Ishikawa (cell line): ENCODE measurements around the gene TUBAL3.

ENCODE experiments used
- CEBPB ChIP-seq: IDR thresholded peaks from 2 replicates; pipeline ENCODE4 v1.6.1; 2012
- CREB1 ChIP-seq: IDR thresholded peaks from 2 replicates; pipeline ENCODE4 v1.6.1; 2012; ENCODE audit warnings: low read depth
- EGR1 ChIP-seq: IDR thresholded peaks from 2 replicates; pipeline ENCODE4 v1.6.1; 2012
- EP300 ChIP-seq: IDR thresholded peaks from 2 replicates; pipeline ENCODE4 v1.6.1; 2012; ENCODE audit warnings: borderline replicate concordance
- FOXM1 ChIP-seq: IDR thresholded peaks from 2 replicates; pipeline ENCODE4 v1.6.1; 2012; ENCODE audit warnings: low read depth, borderline replicate concordance
- NFIC ChIP-seq: IDR thresholded peaks from 2 replicates; pipeline ENCODE4 v1.6.1; 2012
- RAD21 ChIP-seq: IDR thresholded peaks from 2 replicates; pipeline ENCODE4 v1.6.1; 2012; ENCODE audit warnings: low read depth
- TAF1 ChIP-seq: IDR thresholded peaks from 2 replicates; pipeline ENCODE4 v1.6.1; 2012; ENCODE audit warnings: low read depth, mild to moderate bottlenecking
- TCF12 ChIP-seq: IDR thresholded peaks from 2 replicates; pipeline ENCODE4 v1.6.1; 2012; ENCODE audit warnings: low read depth
- TEAD4 ChIP-seq: IDR thresholded peaks from 2 replicates; pipeline ENCODE4 v1.6.1; 2012
- YY1 ChIP-seq: IDR thresholded peaks from 2 replicates; pipeline ENCODE4 v1.6.1; 2012; ENCODE audit warnings: low read depth
- ZBTB7A ChIP-seq: IDR thresholded peaks from 2 replicates; pipeline ENCODE4 v1.6.1; 2012; ENCODE audit warnings: low read depth
- TF ChIP-seq, protein P1 (sequence below): IDR thresholded peaks from 2 replicates; pipeline ENCODE4 v1.6.1; 2012
- TF ChIP-seq, protein P2 (sequence below): IDR thresholded peaks from 2 replicates; pipeline ENCODE4 v1.6.1; 2012
- TF ChIP-seq, protein P3 (sequence below): IDR thresholded peaks from 2 replicates; pipeline ENCODE4 v1.6.1; 2012; ENCODE audit warnings: low read depth, mild to moderate bottlenecking

The TUBAL3 gene

DNA sequence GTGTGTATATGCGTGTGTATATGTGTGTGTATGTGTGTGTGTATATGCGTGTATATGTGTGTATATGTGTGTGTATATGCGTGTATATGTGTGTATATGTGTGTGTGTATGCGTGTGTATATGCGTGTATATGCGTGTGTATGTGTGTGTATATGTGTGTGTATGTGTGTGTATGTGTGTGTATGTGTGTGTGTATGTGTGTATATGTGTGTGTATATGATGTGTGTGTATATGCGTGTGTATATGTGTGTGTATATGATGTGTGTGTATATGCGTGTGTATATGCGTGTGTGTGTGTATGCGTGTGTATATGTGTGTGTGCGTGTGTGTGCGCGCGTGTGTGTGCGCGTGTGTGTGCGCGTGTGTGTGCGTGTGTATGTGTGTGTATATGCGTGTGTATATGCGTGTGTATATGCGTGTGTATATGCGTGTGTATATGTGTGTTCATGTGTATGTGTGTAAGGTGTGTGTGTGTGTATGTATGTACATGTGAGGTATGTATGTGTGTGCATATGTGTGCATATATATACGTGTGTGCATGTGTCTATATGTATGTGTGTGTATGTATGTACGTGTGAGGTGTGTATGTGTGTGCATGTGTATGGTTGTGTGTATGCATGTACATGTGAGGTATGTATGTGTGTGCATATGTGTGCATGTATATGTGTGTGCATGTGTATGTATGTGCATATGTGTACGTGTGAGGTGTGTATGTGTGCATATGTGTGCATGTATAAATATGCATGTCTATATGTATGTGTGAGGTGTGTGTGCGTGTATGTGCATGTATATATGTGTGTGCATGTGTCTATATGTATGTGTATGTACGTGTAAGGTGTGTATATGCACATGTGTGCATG lies 33.9 kb downstream of the TUBAL3 start:
- TF ChIP-seq CEBPB (no peak), TCF12 (no peak), ZBTB7A (no peak), EGR1 (no peak), NFIC (no peak), TAF1 (no peak), CREB1 (no peak), EP300 (no peak), RAD21 (no peak), FOXM1 (no peak), TEAD4 (no peak)
- TF ChIP-seq, protein P1, sequence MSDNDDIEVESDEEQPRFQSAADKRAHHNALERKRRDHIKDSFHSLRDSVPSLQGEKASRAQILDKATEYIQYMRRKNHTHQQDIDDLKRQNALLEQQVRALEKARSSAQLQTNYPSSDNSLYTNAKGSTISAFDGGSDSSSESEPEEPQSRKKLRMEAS = no peak
- TF ChIP-seq, protein P2, sequence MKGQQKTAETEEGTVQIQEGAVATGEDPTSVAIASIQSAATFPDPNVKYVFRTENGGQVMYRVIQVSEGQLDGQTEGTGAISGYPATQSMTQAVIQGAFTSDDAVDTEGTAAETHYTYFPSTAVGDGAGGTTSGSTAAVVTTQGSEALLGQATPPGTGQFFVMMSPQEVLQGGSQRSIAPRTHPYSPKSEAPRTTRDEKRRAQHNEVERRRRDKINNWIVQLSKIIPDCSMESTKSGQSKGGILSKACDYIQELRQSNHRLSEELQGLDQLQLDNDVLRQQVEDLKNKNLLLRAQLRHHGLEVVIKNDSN = no peak

DNA sequence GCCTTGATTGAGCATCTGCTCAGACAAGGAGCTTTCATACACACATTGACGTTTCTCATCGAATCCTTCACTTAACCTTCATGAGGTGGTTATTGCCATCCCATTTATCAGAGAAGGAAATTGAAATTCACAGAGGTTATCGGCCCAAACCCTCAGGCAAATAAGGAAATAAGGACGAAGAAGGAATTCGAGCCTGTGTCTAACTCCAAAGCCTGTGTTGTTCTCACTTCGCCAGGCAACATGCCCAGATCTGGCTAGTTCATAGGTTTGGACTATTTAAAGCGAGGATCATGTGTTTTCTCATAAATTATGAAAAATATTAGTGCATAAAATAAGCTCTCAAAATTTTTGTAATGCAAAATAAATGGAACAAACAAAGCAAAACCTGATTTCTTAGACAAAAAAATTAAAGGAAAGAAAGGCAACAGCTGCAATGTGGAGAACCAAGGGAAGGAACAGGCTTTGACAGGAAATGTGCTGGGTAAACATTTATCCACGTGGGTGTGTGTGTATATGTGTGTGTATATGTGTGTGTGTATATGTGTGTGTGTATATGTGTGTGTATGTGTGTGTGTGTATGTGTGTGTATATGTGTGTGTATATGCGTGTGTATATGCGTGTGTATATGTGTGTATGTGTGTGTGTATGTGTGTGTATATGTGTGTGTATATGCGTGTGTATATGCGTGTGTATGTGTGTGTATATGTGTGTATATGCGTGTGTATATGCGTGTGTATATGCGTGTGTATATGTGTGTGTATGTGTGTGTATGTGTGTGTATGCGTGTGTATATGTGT lies 35.1 kb downstream of the TUBAL3 start:
- TF ChIP-seq, protein P2 = no peak
- TF ChIP-seq, protein P1 = no peak

DNA sequence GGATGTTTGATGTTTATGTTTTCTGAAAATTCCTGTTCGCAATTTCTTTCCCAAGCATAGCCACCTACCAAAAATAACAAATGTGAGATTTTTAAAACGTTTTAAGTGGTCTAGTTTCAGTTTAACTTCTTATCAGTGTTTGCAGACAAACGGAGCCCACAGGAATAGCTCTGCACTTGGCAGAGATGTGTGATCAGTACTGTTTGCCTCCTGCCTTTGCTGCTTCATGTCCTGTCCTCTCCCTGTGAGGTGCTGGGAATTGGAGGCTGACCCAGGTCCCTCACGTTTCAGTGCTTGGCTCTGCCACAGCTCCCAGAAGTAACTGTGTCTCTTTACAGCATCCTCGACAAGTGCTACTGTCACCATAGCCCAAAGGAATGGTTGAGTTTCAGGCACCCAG lies 38.7 kb downstream of the TUBAL3 start:
- TF ChIP-seq TEAD4 (no peak), NFIC (no peak), TCF12 (no peak), FOXM1 (no peak), TAF1 (no peak), EGR1 (no peak), CREB1 (no peak), CEBPB (no peak), EP300 (no peak), YY1 (no peak), RAD21 (no peak), ZBTB7A (no peak)
- TF ChIP-seq, protein P2 = no peak
- TF ChIP-seq, protein P1 = no peak
- TF ChIP-seq, protein P3, sequence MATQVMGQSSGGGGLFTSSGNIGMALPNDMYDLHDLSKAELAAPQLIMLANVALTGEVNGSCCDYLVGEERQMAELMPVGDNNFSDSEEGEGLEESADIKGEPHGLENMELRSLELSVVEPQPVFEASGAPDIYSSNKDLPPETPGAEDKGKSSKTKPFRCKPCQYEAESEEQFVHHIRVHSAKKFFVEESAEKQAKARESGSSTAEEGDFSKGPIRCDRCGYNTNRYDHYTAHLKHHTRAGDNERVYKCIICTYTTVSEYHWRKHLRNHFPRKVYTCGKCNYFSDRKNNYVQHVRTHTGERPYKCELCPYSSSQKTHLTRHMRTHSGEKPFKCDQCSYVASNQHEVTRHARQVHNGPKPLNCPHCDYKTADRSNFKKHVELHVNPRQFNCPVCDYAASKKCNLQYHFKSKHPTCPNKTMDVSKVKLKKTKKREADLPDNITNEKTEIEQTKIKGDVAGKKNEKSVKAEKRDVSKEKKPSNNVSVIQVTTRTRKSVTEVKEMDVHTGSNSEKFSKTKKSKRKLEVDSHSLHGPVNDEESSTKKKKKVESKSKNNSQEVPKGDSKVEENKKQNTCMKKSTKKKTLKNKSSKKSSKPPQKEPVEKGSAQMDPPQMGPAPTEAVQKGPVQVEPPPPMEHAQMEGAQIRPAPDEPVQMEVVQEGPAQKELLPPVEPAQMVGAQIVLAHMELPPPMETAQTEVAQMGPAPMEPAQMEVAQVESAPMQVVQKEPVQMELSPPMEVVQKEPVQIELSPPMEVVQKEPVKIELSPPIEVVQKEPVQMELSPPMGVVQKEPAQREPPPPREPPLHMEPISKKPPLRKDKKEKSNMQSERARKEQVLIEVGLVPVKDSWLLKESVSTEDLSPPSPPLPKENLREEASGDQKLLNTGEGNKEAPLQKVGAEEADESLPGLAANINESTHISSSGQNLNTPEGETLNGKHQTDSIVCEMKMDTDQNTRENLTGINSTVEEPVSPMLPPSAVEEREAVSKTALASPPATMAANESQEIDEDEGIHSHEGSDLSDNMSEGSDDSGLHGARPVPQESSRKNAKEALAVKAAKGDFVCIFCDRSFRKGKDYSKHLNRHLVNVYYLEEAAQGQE = no peak

DNA sequence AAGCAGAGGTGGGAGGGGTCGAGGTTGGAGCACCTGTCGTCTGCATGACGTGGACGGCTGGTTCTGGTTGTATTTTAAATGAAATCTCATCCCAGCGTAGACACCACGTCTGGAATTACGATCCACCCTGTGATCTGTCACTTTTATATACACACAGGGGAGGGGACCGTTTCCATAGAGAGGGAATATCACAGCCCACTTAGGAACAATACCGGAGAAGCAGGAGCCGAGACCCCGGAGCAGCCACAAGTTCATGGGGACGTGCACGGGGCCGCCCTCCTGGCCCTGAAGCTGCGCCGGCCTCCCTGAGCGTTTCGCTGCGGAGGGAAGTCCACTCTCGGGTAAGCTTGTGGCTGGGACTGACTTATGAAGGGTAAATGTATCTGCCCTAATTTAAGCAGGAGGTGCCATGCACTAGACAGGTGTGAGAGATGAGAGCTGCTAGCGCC lies 39.7 kb downstream of the TUBAL3 start, which contains the start of gene UCN3:
Gene UCN3 (plus strand): TSS at position 77 of the 449 bp plus-strand sequence. CDS start 8,755 bp downstream, outside the sequence.
- no peak for TF ChIP-seq YY1
- TF ChIP-seq, protein P2 = no peak
- TF ChIP-seq, protein P1 = no peak
- no peak for TF ChIP-seq CREB1
- TF ChIP-seq CEBPB = no peak
- no peak for TF ChIP-seq RAD21
- TF ChIP-seq ZBTB7A = no peak
- TF ChIP-seq EGR1 = no peak
- no peak for TF ChIP-seq NFIC
- TF ChIP-seq, protein P3 = no peak
- TF ChIP-seq TAF1 = no peak
- no peak for TF ChIP-seq TCF12
- no peak for TF ChIP-seq FOXM1
